GM19193 (cell line): Measurements from ENCODE around the gene GRK7.
A peak's percentile ranks its signal among the peaks of the same experiment; 100 is the strongest.

Source experiments
- POLR2A ChIP-seq: IDR thresholded peaks from 4 replicates; pipeline ENCODE4 v1.6.1; 2011; ENCODE audit not compliant: insufficient read depth, insufficient read length; ENCODE audit errors: extremely low read depth

The GRK7 gene

GRCh38 chr3:141763088-141763750, at the start of gene GRK7:
Gene GRK7, plus strand, starts transcription at chr3:141763408. Its CDS starts 14,877 bp downstream, at chr3:141778285.
- no peak for TF ChIP-seq POLR2A

GRCh38 chr3:141714671-141715070, 48.5 kb upstream of the GRK7 start:
- TF ChIP-seq POLR2A: no peak

DNA sequence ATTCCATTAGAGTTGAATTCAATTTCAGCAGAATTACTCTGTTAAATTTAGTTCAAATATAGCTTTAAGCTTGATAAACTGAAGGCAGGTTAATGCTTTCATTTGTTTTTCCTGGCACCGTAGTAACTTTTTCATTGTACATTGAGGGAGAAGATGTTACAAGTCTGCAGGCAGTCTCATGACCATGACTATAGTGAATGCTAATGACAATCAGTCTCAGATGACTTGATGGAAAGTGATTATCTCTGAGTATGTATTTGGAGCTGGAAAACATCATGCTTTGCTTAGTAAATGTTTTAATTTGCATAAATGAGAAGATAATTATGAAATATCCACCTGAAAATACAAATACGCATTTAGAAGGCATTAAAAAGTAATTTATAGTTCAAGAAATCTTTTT, 41.1 kb upstream of the GRK7 start:
- no peak for TF ChIP-seq POLR2A

- TF ChIP-seq POLR2A: no peak
Measured at GRCh38 chr3:141722648-141723047, 40.6 kb upstream of the GRK7 start.

DNA sequence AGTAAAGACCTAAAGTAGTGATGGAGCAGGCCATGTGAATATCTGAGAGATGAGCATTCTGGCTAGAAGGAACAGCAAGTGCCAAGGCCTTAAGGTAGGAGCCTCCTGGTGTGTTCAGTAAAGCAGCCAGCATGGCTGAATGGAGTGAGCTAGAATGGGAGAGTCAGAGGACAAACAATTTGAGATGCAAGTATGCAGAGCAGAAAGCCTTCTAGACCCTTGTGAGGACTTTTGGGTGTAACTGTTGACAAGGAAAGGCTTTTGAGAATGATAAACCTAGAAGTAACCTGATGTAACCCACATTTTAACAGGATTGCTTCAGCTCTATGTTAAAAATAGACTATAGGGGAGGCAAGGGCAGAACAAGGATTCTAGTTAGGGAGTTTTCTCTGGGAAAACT, 40.0 kb upstream of the GRK7 start:
- no peak for TF ChIP-seq POLR2A

- TF ChIP-seq POLR2A: no peak
Measured at GRCh38 chr3:141724186-141724585, 39.0 kb upstream of the GRK7 start.

DNA sequence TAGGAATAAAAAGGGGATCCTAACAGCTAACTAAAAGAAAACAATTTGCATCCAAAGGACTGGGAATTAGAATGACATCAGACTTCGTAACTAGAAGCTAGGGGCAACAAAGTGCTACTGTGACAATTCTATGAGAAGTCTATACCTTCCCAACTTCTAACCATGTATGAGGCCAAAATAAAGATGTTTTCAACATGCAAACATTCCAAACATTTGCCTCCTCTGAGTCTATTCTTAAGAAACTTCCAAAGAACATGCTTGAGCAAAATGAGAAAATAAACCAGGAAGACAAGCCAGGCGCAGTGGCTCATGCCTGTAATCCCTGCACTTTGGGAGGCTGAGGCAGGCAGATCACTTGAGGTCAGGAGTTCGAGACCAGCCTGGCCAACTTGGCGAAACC, 38.2 kb upstream of the GRK7 start:
- TF ChIP-seq POLR2A: no peak

GRCh38 chr3:141726483-141726882, 36.7 kb upstream of the GRK7 start:
- no peak for TF ChIP-seq POLR2A

- TF ChIP-seq POLR2A: no peak
Measured at GRCh38 chr3:141728355-141728892, 34.8 kb upstream of the GRK7 start.

GRCh38 chr3:141729240-141729639, 34.0 kb upstream of the GRK7 start:
- no peak for TF ChIP-seq POLR2A

- no peak for TF ChIP-seq POLR2A
Measured at GRCh38 chr3:141735176-141735575, 28.0 kb upstream of the GRK7 start.

- no peak for TF ChIP-seq POLR2A
Measured at GRCh38 chr3:141735770-141736465, 27.3 kb upstream of the GRK7 start.

DNA sequence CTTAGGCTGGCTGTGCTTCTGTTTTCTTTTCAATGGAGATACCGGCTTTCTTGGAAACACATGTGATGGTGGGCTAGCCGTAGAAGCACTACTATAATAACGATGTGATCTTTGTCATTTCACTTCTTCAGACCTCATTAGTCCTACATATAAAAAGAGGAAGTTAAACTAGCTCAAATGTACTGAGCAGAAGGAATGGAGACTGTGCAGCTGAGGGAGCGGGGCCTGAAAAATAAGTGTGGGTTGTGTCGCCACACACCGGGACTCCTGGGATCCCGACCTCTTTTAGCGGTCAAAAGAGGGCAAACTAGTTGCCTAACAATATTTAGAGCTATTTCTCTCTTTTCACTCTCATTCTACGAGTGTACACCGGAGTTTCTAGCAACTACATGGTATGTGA, 26.1 kb upstream of the GRK7 start:
- no peak for TF ChIP-seq POLR2A

DNA sequence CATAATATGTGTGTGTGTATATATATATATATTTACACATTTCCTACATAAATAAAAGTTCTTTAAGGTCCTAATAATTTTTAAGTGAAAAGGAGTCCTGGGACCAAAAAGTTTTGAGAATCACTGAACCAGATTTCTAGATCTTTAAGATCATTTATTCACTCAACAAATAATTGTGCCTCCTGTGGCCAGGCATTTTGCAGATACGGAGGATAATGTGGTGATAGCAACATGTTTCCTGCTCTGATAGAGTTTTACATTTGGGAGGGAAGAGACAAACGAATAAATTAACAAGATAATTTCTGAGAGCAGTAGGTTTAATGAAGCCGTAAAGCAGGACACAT, 25.6 kb upstream of the GRK7 start:
- TF ChIP-seq POLR2A: no peak

GRCh38 chr3:141738022-141738890, 25.0 kb upstream of the GRK7 start, which contains the start of gene RNF7:
Gene RNF7, plus strand, starts transcription at chr3:141738298. Its CDS starts 44 bp downstream, at chr3:141738342.
- TF ChIP-seq POLR2A: peak; percentile 90
